Stomach (tissue), 4 donors: ENCODE measurements around the gene SYT2.

Experiments used
- CTCF ChIP-seq, 7 experiments: fragments of 450-650 bp in 4 of 7; fragments of 200-600 bp in 3 of 7; sonication (generic) in 3 of 7; IDR thresholded peaks; one replicate each; pipeline ENCODE4 v1.5.1; 2016 to 2019; ENCODE audit warnings: antibody characterized with exemption in 7 of 7, control low read depth in 2 of 7, mild to moderate bottlenecking in 1 of 7
- POLR2AphosphoS5 ChIP-seq, 3 donors: sonication (generic); formaldehyde crosslinking; IDR thresholded peaks; one replicate each; pipeline ENCODE4 v1.6.1; 2016; ENCODE audit warnings: antibody characterized with exemption in 3 of 3

- TF ChIP-seq POLR2AphosphoS5 (IDR thresholded peaks at IDR 0.05) (no peak), CTCF (IDR thresholded peaks at IDR 0.05) (no peak)
Measured at GRCh38 chr1:202584707-202585589, 125.3 kb downstream of the SYT2 start.
